SK-N-MC (cell line): ENCODE data around the gene ENTPD6.

Source experiments
- EZH2 ChIP-seq: fragments of 200-600 bp; sonication (generic); IDR thresholded peaks from one replicate; pipeline ENCODE4 v1.6.1; 2017; ENCODE audit warnings: antibody characterized with exemption
- FOXP2 ChIP-seq: optimal IDR thresholded peaks from 2 replicates; pipeline ENCODE3; 2011; ENCODE audit warnings: mild to moderate bottlenecking, moderate library complexity; ENCODE audit not compliant: insufficient read depth; ENCODE audit errors: extremely low read length, control extremely low read depth
- POLR2AphosphoS5 ChIP-seq: IDR thresholded peaks from 2 replicates; pipeline ENCODE4 v1.6.1; 2012; ENCODE audit warnings: mild to moderate bottlenecking, low read depth, low read length, borderline replicate concordance

DNA sequence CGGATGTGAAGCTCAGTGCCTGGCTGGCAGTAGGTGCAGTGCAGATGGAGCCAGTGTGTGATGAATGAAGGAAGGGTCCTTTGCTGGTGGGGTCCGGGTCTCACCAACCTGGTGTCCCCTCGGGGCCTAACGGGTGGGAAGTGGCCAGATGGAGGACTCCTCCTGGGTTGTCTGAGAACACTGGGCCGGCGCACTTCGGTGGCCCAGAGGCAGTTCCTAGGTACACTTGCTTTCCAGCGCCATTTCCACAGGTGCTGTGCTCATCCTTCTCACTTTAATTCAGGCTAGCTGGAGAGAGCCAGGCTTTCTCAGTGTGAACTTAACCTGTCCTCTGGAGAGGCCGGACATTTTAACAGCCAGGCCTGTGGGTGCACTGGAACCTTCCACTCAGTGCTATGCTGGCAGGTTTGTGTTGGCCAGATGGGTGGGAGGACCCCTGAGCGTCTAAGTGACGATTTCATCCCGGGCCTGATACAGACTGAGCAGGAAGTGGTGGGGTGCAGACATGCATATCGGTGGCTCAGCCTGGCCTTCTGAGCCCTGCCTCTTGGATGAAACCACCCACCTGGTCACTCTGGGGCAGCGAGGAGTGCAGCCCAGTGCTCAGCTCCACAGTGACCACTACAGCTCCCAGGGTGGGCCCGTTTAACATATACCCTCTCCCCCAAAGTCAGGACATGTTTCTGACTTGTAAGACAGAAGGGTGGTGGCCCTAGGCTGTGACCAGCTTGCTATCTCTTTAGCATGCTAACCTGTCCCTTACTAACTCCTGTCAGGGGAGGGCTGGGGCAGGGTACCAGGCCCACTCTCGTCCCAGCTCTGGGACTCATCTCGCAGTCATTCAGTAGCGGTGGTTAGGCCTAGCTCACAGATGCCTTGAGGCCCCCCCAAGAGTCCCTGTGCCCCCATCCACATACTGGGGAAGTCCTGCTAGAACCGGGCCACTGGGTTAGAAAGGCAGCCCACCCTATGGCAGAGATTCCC, 44.2 kb downstream of the ENTPD6 start:
- TF ChIP-seq EZH2 (no peak), POLR2AphosphoS5 (no peak), FOXP2 (no peak)
